ENCODE data around the gene EGFLAM. TPM values are rescaled to one million over a fixed set of nuclear protein-coding genes. Genes with fewer than 3 reads are reported as not detected.

EGFLAM gene
- total RNA-seq, 1 donor from 2014 or later: 8.9 TPM

GRCh38 chr5:38379350-38379937 lies 121.1 kb downstream of the EGFLAM start:
- intact Hi-C loops (cut with micrococcal nuclease): no loop called here
- Histone ChIP-seq H3K4me1 (peaks cover 8% of the 10 kb centered on the region), H3K9me3 (replicated peaks) (no peaks in the 10 kb centered on the region), H3K4me3 (no peak overlapping the region), H3K36me3 (no peaks in the 10 kb centered on the region), H3K27me3 (ENCODE audit: low read depth) (peaks cover 44% of the 10 kb centered on the region), H3K27ac (replicated peaks) (peak overlapping the region; percentile 18)
- TF ChIP-seq, protein P1, sequence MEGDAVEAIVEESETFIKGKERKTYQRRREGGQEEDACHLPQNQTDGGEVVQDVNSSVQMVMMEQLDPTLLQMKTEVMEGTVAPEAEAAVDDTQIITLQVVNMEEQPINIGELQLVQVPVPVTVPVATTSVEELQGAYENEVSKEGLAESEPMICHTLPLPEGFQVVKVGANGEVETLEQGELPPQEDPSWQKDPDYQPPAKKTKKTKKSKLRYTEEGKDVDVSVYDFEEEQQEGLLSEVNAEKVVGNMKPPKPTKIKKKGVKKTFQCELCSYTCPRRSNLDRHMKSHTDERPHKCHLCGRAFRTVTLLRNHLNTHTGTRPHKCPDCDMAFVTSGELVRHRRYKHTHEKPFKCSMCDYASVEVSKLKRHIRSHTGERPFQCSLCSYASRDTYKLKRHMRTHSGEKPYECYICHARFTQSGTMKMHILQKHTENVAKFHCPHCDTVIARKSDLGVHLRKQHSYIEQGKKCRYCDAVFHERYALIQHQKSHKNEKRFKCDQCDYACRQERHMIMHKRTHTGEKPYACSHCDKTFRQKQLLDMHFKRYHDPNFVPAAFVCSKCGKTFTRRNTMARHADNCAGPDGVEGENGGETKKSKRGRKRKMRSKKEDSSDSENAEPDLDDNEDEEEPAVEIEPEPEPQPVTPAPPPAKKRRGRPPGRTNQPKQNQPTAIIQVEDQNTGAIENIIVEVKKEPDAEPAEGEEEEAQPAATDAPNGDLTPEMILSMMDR (IDR thresholded peaks at IDR 0.05; ENCODE audit: borderline replicate concordance): no peak
- no peak for DNase-seq

DNA sequence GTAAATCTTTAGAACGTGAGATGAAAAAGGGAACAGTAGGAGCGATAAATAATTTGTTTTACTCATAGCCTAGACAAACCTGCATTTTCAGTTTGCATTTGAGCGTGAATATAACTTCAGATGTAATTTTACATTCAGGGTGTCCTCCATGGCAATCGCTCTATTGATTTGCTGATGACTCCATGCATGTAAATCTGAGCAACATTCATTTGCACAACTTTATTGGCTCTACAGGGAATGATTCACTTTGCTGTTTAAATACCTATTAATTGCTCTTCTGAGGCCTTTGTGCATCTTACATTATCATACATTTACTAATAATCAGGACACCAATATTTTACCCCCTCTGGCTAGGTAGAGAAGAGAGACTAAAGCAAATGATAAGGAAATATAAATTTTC lies 122.2 kb downstream of the EGFLAM start:
- TF ChIP-seq, protein P1 (IDR thresholded peaks at IDR 0.05; ENCODE audit: borderline replicate concordance): no peak
- H3K4me3 ChIP-seq: no peak overlapping the region
- H3K4me1 ChIP-seq: peaks cover 8% of the 10 kb centered on the region
- peaks cover 38% of the 10 kb centered on the region for H3K27me3 ChIP-seq (ENCODE audit: low read depth)
- no peaks in the 10 kb centered on the region for H3K36me3 ChIP-seq
- no peak for DNase-seq
- intact Hi-C loops (cut with micrococcal nuclease): no loop called here
- H3K9me3 ChIP-seq (replicated peaks): no peaks in the 10 kb centered on the region
- no peak overlapping the region for H3K27ac ChIP-seq (replicated peaks)

DNA sequence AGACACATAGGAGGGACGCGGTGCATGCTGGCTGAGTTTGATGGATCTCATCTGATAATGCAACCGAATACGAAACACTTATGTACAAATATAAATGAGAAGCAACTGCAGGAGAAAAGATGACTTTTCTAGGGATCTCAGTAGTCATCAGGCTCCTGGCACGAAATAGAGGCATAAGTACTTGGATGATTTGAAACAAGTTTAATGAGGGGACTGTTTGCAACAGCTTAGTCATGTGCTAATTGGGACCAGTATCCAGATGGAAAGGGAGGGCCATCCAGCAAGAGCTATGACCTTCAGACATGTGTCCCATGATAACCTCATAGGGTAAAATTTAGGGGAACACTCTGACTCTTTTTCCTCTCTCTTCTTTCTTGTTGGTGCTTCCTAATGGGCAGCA lies 123.0 kb downstream of the EGFLAM start:
- DNase-seq: no peak
- TF ChIP-seq, protein P1 (IDR thresholded peaks at IDR 0.05; ENCODE audit: borderline replicate concordance): no peak
- intact Hi-C loops (cut with micrococcal nuclease): no loop called here
- Histone ChIP-seq H3K9me3 (replicated peaks) (no peaks in the 10 kb centered on the region), H3K36me3 (no peaks in the 10 kb centered on the region), H3K27ac (replicated peaks) (no peak overlapping the region), H3K4me3 (no peak overlapping the region), H3K27me3 (ENCODE audit: low read depth) (peaks cover 35% of the 10 kb centered on the region), H3K4me1 (peaks cover 8% of the 10 kb centered on the region)

- H3K27ac ChIP-seq (replicated peaks): no peak overlapping the region
- H3K4me3 ChIP-seq: no peak overlapping the region
- intact Hi-C loops (cut with micrococcal nuclease): no loop called here
- no peaks in the 10 kb centered on the region for H3K36me3 ChIP-seq
- H3K9me3 ChIP-seq (replicated peaks): no peaks in the 10 kb centered on the region
- H3K4me1 ChIP-seq: peaks cover 8% of the 10 kb centered on the region
- TF ChIP-seq, protein P1 (IDR thresholded peaks at IDR 0.05; ENCODE audit: borderline replicate concordance): peak; percentile 88
- H3K27me3 ChIP-seq (ENCODE audit: low read depth): peaks cover 28% of the 10 kb centered on the region
- peak; percentile 37 for DNase-seq
Observed at GRCh38 chr5:38382898-38383297, 124.5 kb downstream of the EGFLAM start.

GRCh38 chr5:38383701-38384100 lies 125.3 kb downstream of the EGFLAM start:
- Histone ChIP-seq H3K36me3 (no peaks in the 10 kb centered on the region), H3K4me3 (no peak overlapping the region), H3K27me3 (ENCODE audit: low read depth) (peaks cover 20% of the 10 kb centered on the region), H3K9me3 (replicated peaks) (no peaks in the 10 kb centered on the region), H3K27ac (replicated peaks) (no peak overlapping the region), H3K4me1 (peaks cover 8% of the 10 kb centered on the region)
- TF ChIP-seq, protein P1 (IDR thresholded peaks at IDR 0.05; ENCODE audit: borderline replicate concordance): no peak
- intact Hi-C loops (cut with micrococcal nuclease): no loop called here
- no peak for DNase-seq

Data from left ventricle myocardium inferior (tissue), 1 donor.